Measurements from ENCODE around the gene PRR18.

PRR18 gene

GRCh38 chr6:166342349-166343149 lies 34.4 kb upstream of the PRR18 start, which contains the start of gene SFT2D1:
SFT2D1 (minus strand) TSS chr6:166342545; CDS start chr6:166342481, 64 bp downstream.
- TF ChIP-seq, protein P1, sequence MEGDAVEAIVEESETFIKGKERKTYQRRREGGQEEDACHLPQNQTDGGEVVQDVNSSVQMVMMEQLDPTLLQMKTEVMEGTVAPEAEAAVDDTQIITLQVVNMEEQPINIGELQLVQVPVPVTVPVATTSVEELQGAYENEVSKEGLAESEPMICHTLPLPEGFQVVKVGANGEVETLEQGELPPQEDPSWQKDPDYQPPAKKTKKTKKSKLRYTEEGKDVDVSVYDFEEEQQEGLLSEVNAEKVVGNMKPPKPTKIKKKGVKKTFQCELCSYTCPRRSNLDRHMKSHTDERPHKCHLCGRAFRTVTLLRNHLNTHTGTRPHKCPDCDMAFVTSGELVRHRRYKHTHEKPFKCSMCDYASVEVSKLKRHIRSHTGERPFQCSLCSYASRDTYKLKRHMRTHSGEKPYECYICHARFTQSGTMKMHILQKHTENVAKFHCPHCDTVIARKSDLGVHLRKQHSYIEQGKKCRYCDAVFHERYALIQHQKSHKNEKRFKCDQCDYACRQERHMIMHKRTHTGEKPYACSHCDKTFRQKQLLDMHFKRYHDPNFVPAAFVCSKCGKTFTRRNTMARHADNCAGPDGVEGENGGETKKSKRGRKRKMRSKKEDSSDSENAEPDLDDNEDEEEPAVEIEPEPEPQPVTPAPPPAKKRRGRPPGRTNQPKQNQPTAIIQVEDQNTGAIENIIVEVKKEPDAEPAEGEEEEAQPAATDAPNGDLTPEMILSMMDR (IDR thresholded peaks at IDR 0.05; ENCODE audit: low read depth, low read length, missing control alignments): no peak
- DNase-seq (ENCODE audit: extremely low read depth, low read depth): peak; percentile 56
- H3K4me3 ChIP-seq (replicated peaks; ENCODE audit: low read depth, low read length): peak within 1 kb of the TSS; percentile 96

GRCh38 chr6:166341977-166342348 lies 33.8 kb upstream of the PRR18 start:
- TF ChIP-seq, protein P1 (IDR thresholded peaks at IDR 0.05; ENCODE audit: low read depth, low read length, missing control alignments): no peak
- H3K4me3 ChIP-seq (replicated peaks; ENCODE audit: low read depth, low read length): peak overlapping the region; percentile 96
- DNase-seq (ENCODE audit: extremely low read depth, low read depth): no peak

GRCh38 chr6:166341464-166341863 lies 33.3 kb upstream of the PRR18 start:
- DNase-seq (ENCODE audit: extremely low read depth, low read depth): no peak
- TF ChIP-seq, protein P1 (IDR thresholded peaks at IDR 0.05; ENCODE audit: low read depth, low read length, missing control alignments): no peak
- H3K4me3 ChIP-seq (replicated peaks; ENCODE audit: low read depth, low read length): peak overlapping the region; percentile 96

GRCh38 chr6:166338854-166339253 lies 30.7 kb upstream of the PRR18 start:
- no peak for DNase-seq (ENCODE audit: extremely low read depth, low read depth)
- no peak overlapping the region for H3K4me3 ChIP-seq (replicated peaks; ENCODE audit: low read depth, low read length)
- TF ChIP-seq, protein P1 (IDR thresholded peaks at IDR 0.05; ENCODE audit: low read depth, low read length, missing control alignments): no peak

DNA sequence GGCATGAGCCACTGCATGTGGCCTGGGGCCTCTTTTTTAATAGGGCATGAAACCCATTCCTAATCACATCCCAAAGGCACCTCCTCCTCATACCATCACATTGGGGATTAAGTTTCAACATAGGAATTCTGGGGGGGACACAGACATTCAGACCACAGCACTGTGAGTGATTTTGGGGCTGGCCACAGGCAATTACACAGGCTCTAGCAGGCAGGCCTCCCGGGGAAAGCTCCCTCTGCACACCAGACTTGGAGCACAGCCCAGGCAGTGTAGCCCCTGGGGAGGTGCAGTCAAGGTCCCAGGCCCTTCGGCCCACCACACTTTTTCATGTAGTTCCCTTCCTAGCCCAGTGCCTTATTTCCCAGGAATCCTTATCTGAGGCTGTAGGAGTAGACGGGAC lies 28.7 kb upstream of the PRR18 start:
- H3K4me3 ChIP-seq (replicated peaks; ENCODE audit: low read depth, low read length): no peak overlapping the region
- DNase-seq (ENCODE audit: extremely low read depth, low read depth): no peak
- TF ChIP-seq, protein P1 (IDR thresholded peaks at IDR 0.05; ENCODE audit: low read depth, low read length, missing control alignments): no peak

DNA sequence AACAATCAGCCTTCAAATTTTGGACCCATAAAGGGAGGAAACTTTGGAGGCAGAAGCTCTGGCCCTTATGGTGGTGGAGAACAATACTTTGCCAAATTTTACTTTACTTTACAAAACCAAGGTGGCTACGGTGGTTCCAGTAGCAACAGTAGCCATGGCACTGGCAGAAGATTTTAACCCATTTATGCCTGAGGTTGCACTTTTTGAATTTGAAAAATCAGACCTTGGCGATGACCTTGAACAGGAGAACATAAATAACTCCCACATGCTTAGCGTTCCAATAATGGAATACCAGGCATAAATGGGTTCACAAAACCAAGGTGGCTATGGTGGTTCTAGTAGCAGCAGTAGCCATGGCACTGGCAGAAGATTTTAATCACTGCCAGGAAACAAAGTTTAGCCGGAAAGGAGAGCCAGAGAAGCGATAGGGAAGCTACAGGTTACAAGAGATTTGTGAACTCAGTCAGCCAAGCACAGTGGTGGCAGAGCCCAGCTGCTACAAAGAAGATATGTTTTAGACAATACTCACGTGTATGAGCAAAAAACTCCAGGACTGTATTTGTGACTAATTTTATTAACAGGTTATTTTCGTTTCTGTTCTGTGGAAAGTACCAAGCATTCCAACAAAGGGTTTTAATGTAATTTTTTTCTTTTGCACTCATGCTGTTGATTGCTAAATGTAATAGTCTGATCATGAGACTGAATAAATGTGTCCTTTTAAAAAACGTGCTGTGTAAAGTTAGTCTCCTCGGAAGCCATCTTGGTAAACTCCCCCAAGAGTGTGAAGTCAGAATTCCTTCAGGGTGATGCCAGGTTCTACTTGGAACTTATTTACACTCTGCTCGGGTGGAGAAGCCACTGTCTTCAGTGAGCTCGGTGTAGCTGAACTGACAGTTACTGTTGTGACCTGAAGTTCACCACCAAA lies 27.4 kb upstream of the PRR18 start:
- TF ChIP-seq, protein P1 (IDR thresholded peaks at IDR 0.05; ENCODE audit: low read depth, low read length, missing control alignments): no peak

More for the DNA sequence above, 27.4 kb upstream of the PRR18 start:
- H3K4me3 ChIP-seq (replicated peaks; ENCODE audit: low read depth, low read length): no peak overlapping the region
- no peak for DNase-seq (ENCODE audit: extremely low read depth, low read depth)
